Measurements from ENCODE around the gene ADAMTSL3.

Gene ADAMTSL3

GRCh38 chr15:83928392-83928734 lies 274.4 kb downstream of the ADAMTSL3 start:
- DNase-seq (ENCODE audit: extremely low spot score) = no peak
- CTCF ChIA-PET = no interaction called here
- TF ChIP-seq LEF1 (IDR thresholded peaks at IDR 0.05; ENCODE audit: borderline replicate concordance) = no peak
- TF ChIP-seq PKNOX1 (IDR thresholded peaks at IDR 0.05) = no peak
- no peak for TF ChIP-seq L3MBTL2 (conservative IDR thresholded peaks at IDR 0.05)
- no peak for TF ChIP-seq FOXM1 (IDR thresholded peaks at IDR 0.05; ENCODE audit: borderline replicate concordance)
- TF ChIP-seq NFRKB (IDR thresholded peaks at IDR 0.05) = no peak
- TF ChIP-seq HDGF (IDR thresholded peaks at IDR 0.05; ENCODE audit: borderline replicate concordance) = no peak
- no peak for TF ChIP-seq SUZ12 (IDR thresholded peaks at IDR 0.05)
- TF ChIP-seq ZNF384 (IDR thresholded peaks at IDR 0.05) = no peak
- TF ChIP-seq CTBP1 (IDR thresholded peaks at IDR 0.05; ENCODE audit: borderline replicate concordance) = no peak
- TF ChIP-seq BHLHE40 (IDR thresholded peaks at IDR 0.05; ENCODE audit: borderline replicate concordance) = no peak
- TF ChIP-seq ELF4 (IDR thresholded peaks at IDR 0.05) = no peak
- TF ChIP-seq TARDBP (IDR thresholded peaks at IDR 0.05) = no peak
- no peak for TF ChIP-seq SP1 (IDR thresholded peaks at IDR 0.05)
- no peak for TF ChIP-seq FOXA1 (IDR thresholded peaks at IDR 0.05)
- POLR2A ChIA-PET = no interaction called here

GRCh38 chr15:83928878-83929418 lies 275.0 kb downstream of the ADAMTSL3 start:
- ChIA-PET CTCF (no interaction called here), POLR2A (no interaction called here)
- no peak for TF ChIP-seq FOXK2 (IDR thresholded peaks at IDR 0.05)
- TF ChIP-seq BHLHE40 (IDR thresholded peaks at IDR 0.05; ENCODE audit: borderline replicate concordance) = no peak
- no peak for TF ChIP-seq L3MBTL2 (conservative IDR thresholded peaks at IDR 0.05)
- no peak for TF ChIP-seq PKNOX1 (IDR thresholded peaks at IDR 0.05)
- no peak for TF ChIP-seq NFRKB (IDR thresholded peaks at IDR 0.05)
- TF ChIP-seq FOXM1 (IDR thresholded peaks at IDR 0.05; ENCODE audit: borderline replicate concordance) = no peak
- TF ChIP-seq ZNF384 (IDR thresholded peaks at IDR 0.05) = no peak
- TF ChIP-seq ELF4 (IDR thresholded peaks at IDR 0.05) = no peak
- no peak for TF ChIP-seq SP1 (IDR thresholded peaks at IDR 0.05)
- no peak for TF ChIP-seq ARNT (IDR thresholded peaks at IDR 0.05)
- no peak for TF ChIP-seq HDGF (IDR thresholded peaks at IDR 0.05; ENCODE audit: borderline replicate concordance)
- TF ChIP-seq TARDBP (IDR thresholded peaks at IDR 0.05) = no peak
- no peak for DNase-seq (ENCODE audit: extremely low spot score)

GRCh38 chr15:83929619-83930018 lies 275.7 kb downstream of the ADAMTSL3 start:
- no peak for TF ChIP-seq TARDBP (IDR thresholded peaks at IDR 0.05)
- ChIA-PET POLR2A (no interaction called here), CTCF (no interaction called here)
- no peak for DNase-seq (ENCODE audit: extremely low spot score)

- POLR2A ChIA-PET = no interaction called here
- CTCF ChIA-PET = no interaction called here
- no peak for DNase-seq (ENCODE audit: extremely low spot score)
- TF ChIP-seq L3MBTL2 (conservative IDR thresholded peaks at IDR 0.05) (no peak), LEF1 (IDR thresholded peaks at IDR 0.05; ENCODE audit: borderline replicate concordance) (no peak), SUZ12 (IDR thresholded peaks at IDR 0.05) (no peak), HDGF (IDR thresholded peaks at IDR 0.05; ENCODE audit: borderline replicate concordance) (no peak), FOXK2 (IDR thresholded peaks at IDR 0.05) (no peak), ARNT (IDR thresholded peaks at IDR 0.05) (no peak), ZNF384 (IDR thresholded peaks at IDR 0.05) (no peak)
Observed at GRCh38 chr15:83930392-83931212, 276.7 kb downstream of the ADAMTSL3 start.

- TF ChIP-seq SP1 (IDR thresholded peaks at IDR 0.05) (no peak), ZNF384 (IDR thresholded peaks at IDR 0.05) (no peak), L3MBTL2 (conservative IDR thresholded peaks at IDR 0.05) (no peak), TARDBP (IDR thresholded peaks at IDR 0.05) (no peak), BHLHE40 (IDR thresholded peaks at IDR 0.05; ENCODE audit: borderline replicate concordance) (no peak), FOXA1 (IDR thresholded peaks at IDR 0.05) (no peak), PKNOX1 (IDR thresholded peaks at IDR 0.05) (no peak), ELF4 (IDR thresholded peaks at IDR 0.05) (no peak), HDGF (IDR thresholded peaks at IDR 0.05; ENCODE audit: borderline replicate concordance) (no peak), CTBP1 (IDR thresholded peaks at IDR 0.05; ENCODE audit: borderline replicate concordance) (no peak), FOXM1 (IDR thresholded peaks at IDR 0.05; ENCODE audit: borderline replicate concordance) (no peak), ARNT (IDR thresholded peaks at IDR 0.05) (no peak), LEF1 (IDR thresholded peaks at IDR 0.05; ENCODE audit: borderline replicate concordance) (no peak), SUZ12 (IDR thresholded peaks at IDR 0.05) (no peak), FOXK2 (IDR thresholded peaks at IDR 0.05) (no peak), NFRKB (IDR thresholded peaks at IDR 0.05) (no peak)
- POLR2A ChIA-PET = no interaction called here
- DNase-seq (ENCODE audit: extremely low spot score) = no peak
- CTCF ChIA-PET = no interaction called here
Observed at GRCh38 chr15:83935774-83936173, 281.9 kb downstream of the ADAMTSL3 start.

- CTCF ChIA-PET = no interaction called here
- POLR2A ChIA-PET = no interaction called here
- no peak for TF ChIP-seq FOXM1 (IDR thresholded peaks at IDR 0.05; ENCODE audit: borderline replicate concordance)
- no peak for TF ChIP-seq HDGF (IDR thresholded peaks at IDR 0.05; ENCODE audit: borderline replicate concordance)
- TF ChIP-seq PKNOX1 (IDR thresholded peaks at IDR 0.05) = no peak
- TF ChIP-seq SP1 (IDR thresholded peaks at IDR 0.05) = no peak
- no peak for TF ChIP-seq FOXK2 (IDR thresholded peaks at IDR 0.05)
- no peak for TF ChIP-seq NFRKB (IDR thresholded peaks at IDR 0.05)
- TF ChIP-seq TARDBP (IDR thresholded peaks at IDR 0.05) = no peak
- no peak for TF ChIP-seq FOXA1 (IDR thresholded peaks at IDR 0.05)
- no peak for TF ChIP-seq CTBP1 (IDR thresholded peaks at IDR 0.05; ENCODE audit: borderline replicate concordance)
- TF ChIP-seq ELF4 (IDR thresholded peaks at IDR 0.05) = no peak
- no peak for TF ChIP-seq L3MBTL2 (conservative IDR thresholded peaks at IDR 0.05)
- TF ChIP-seq ZNF384 (IDR thresholded peaks at IDR 0.05) = no peak
- no peak for DNase-seq (ENCODE audit: extremely low spot score)
Observed at GRCh38 chr15:83940136-83940535, 286.2 kb downstream of the ADAMTSL3 start.

All from HEK293T (cell line).